Tongue (tissue), 2 donors: ENCODE results near the gene RCOR3. TPM values are rescaled to one million over a fixed set of nuclear protein-coding genes. Genes with fewer than 3 reads are reported as not detected.
"Not testable (repeated sequence)": the region's sequence is repeated elsewhere in the genome, so short reads cannot be mapped to it uniquely, and the experiment has no call there.

Experiments
- DNase-seq: peaks from one replicate; pipeline ENCODE4 v3.0.0-alpha.2; 2015
- total RNA-seq: library from RNA; depleted of rRNA; stranded (reverse); fragments of >200 nt; gene quantifications from one replicate; pipeline ENCODE4 v1.2.3, GENCODE V29; 2014

RCOR3 gene
- total RNA-seq, 1 donor from 2014 or later: 57.0 TPM

DNA sequence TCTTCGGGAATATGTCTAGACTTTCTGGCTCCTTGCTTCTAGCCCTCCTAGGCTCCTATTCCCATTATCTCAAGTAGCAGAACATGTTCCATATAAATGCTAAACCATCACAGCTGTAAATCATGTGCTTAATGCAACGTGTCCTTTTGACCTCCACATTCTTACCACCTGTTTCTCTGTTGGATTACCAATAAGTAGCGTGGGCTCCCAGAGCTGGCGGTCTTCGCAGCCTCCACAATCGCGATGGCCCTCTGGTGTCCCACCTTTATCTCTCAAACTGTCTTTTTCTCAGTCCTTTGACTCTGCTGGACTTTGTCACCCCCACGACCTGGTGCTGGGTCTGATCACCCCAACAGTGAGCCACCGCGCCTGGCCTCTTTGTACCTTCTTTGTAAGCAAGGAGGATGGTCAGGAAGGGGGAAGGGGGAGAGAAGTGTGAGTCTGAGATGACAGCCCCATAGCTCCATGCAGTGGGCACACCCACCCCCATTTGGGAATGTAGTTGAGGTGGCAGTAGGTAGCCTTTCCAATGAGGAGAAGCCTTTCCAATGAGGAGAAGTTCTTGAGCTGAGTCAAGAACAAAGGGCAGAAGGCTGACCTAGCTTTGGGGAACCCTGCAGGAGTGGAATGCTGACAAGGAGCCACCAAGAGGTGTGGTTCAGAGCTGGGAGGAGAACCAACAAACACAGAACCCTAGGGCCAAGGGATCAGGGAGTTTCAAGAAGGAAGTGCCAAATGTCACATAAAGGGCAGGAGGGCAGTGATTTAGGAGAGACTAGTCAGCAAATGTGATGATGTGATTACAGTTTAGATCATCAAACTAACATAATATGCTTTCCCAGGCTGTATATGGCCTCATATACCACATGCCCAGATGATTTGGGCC is 81.7 kb downstream of the RCOR3 start:
- DNase-seq: no peak

DNA sequence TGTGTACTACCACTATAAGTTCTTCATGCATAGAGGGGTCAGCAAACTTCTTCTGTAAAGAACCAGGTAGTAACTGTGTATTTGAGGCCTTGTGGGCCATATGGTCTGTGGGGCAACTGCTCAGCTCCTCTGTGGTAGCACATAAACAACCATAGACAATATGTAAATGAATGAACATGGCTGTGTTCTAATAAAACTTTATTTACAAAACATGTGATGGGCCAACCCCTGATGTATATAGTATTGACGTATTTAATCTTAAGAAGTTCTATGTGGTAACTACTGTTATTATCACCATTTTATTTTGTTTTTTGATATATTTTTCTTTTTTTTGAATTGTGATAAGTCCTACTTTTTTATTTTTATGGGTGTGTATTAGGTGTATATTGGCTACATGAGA is 82.8 kb downstream of the RCOR3 start:
- no peak for DNase-seq

DNA sequence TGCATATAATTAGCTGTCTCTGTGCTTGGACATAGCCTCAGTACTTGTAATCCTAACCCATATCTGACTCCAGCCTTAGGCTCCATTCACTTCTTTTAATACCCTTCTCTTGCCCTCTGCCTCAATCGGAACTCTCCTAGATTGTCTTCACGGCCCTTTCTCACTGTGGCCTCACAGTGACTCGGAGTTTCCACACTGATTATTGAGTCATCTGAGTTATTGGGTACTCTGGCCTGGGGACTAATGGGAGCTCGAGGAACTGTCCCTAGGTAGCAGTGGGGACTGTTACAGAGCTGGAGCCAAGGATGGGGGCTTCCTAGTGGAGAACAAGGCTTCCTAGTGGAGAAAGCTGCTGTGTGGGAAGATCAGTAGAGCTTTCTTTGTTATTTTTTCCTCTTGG is 84.4 kb downstream of the RCOR3 start:
- DNase-seq: no peak

DNA sequence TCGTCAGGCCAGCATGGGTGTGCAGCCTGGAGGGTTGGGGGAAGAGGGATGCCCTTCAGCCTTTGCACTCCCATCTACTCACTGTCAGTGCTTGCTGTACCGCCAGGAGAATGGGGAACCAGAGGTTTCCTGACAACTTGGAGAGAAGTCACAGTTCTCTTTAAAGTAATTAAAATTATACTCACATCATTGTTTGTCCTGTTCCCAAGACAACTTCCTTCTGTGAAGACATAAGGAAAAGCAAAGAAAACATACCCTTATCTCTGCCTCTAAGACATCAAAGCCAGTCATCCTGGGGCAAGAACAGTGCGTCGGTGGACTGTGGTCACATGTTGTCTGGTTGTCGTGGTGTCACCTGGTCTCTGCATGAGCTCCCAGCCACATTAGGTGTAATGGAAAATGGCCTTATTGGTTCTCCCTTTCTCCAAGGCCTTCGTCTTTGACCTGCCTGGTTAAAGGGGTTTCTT is 85.0 kb downstream of the RCOR3 start:
- no peak for DNase-seq

DNA sequence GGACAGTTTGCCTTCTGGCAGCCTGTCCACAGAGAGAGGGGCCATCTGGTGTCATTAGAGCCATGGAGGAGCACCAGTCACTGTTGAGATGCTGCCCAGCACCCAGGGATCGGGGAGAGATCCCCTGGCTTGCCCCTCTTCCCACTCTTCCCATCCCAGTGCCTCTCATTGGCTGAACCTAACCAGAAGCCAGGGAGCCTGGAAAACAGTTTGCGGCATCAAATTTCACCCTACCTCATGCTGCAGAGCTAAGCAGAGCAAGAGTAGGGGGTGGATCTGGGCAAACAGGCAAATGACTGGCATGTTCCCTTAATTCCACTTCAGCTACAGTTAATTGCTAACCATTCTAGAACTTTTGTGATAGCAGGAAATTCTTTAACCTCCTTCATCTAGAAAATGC is 86.6 kb downstream of the RCOR3 start:
- no peak for DNase-seq

DNA sequence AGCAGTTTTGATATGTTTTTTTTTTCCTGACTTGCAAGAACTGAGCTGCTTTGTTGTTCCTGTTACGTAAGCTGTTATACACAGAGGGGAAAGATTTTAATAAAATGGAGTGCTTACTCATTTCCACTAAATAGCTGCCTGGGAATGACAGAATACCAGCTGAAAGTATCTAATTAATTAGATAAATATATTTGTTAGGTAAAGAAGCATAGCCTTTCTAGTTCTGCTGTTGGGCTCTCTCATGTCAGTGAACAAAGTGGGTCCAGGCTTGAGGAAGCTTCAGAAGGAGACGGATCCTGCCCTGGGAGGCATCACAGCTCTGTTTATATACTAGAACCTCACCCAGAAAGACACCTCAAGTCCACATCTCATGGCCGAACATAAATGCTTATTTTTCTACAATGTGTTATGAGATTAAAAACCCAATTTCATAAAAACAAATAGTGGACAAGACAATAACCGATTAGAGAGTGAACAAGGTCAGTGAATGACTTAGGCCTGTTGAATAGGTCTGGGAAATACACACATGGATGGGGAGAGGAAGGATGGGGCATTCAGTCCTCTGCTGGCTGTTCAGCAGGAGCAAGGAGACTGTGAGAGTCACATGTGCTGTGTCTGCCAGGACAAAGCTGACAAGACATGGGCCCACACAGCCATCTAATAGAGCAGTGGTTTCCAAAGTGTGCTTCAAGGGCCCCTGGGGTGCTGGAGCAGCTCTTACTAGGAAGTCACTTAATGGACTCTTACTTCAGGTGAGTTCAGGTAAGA is 88.1 kb downstream of the RCOR3 start:
- no peak for DNase-seq

DNA sequence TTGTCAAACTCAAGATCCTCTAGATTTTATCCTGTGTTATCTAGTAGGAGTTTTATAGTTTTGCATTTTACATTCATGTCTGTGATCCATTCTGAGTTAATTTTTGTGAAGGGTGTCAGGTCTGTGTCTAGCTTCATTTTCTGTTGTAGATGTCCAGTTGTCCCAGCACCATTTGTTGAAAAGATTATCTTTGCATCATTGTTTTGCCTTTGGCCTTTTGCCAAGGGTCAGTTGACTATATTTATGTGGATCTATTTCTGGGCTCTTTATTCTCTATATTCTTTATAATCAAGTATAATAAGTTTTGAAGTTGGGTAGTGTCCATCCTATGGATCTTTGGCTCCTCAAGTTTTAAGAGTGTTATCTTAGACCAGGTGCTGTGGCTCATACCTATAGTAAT is 89.4 kb downstream of the RCOR3 start:
- DNase-seq: no peak

DNA sequence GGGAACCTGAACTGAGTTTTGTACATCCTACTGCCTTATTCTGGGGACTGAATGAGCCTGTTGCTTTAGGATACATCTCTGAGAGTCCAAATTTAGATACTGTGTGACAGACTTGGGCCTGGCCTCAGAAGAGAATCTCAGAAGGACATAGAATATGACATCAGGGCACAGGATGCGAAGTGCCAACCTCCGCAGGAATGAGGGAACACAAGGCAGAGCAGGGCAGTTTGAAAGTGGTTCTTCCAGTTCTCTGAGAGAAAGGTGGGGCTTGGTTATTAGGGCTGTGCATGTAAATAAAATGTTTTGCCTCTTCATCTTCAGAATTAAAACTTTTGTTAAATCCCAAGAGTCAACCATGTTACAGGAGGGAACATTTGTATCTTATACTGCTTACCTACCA is 90.6 kb downstream of the RCOR3 start:
- no peak for DNase-seq

DNA sequence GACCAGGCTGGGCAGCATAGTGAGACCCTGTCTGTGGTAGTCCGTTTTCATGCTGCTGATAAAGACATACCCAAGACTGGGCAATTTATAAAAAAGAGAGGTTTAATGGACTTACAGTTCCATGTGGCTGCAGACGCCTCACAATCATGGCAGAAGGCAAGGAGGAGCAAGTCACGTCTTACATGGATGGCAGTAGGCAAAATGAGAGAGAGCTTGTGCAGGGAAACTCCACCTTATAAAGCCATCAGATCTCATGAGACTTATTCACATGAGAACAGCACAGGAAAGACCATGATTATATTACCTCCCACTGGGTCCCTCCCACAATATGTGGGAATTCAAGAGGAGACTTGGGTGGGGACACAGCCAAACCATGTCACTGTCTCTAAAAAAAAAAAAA is 92.9 kb downstream of the RCOR3 start:
- not testable (repeated sequence) for DNase-seq

DNA sequence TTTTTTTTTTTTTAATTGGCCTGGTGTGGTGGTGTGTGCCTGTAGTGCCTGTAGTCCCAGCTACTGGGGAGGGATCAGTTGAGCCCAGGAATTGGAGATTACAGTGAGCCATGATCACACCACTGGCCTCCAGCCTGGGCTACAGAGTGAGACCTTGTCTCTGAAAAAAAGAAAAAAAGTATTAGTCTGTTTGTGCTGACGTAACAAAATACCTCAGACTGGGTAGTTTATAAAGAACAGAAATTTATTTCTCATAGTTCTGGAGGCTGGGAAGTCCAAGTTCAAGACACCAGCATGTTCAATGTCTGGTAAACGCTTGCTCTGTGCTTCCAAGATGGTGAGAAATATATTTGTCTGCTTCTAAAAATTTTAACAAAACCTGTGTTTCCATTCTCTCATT is 93.3 kb downstream of the RCOR3 start:
- DNase-seq: no peak

DNA sequence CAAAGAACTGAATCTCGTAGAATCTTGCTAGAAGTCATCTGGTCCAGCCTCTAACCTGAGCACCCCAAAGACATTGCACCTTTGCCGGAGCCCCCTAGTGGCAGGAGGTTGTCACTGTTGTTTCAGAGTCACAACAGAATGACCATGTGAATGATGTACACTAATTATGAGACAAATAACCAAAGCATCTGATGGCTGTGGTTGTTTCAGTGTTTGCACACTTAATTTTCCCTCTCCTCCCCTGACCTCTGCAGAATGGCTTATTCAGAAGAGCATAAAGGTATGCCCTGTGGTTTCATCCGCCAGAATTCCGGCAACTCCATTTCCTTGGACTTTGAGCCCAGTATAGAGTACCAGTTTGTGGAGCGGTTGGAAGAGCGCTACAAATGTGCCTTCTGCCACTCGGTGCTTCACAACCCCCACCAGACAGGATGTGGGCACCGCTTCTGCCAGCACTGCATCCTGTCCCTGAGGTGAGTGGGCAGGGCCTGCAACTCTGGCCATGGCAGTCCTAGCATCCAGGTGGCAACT is 93.9 kb downstream of the RCOR3 start:
- no peak for DNase-seq

DNA sequence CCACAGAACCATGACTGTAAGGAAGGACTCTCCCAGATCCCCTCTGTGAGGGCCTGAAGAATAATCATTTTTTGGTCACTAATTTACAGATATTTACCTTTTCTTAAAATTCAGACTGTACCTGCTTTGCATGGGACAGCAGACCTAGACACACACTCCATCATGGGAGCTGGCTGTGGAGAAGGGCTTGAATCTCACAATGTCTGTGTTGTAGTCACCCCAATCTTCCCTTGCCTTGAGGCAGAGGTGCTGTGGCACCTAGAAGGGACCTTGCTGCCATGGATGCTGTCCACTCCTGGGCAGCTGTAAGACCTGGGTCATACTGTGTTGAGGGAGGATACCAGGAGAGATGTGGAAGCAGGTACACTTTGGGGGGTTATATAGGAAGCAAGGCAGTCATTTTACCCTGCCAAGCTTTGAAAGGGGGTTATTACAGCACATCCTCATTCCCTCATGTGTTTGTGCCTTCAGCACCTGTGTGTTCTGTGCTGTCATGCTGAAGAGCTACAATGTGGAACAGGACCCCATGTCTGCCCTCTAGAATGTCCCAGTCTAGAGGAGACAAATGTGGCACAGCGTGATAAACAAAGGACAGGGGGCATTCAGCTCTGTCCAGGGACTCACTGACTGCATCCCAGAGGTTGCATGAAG is 94.5 kb downstream of the RCOR3 start:
- DNase-seq: no peak

DNA sequence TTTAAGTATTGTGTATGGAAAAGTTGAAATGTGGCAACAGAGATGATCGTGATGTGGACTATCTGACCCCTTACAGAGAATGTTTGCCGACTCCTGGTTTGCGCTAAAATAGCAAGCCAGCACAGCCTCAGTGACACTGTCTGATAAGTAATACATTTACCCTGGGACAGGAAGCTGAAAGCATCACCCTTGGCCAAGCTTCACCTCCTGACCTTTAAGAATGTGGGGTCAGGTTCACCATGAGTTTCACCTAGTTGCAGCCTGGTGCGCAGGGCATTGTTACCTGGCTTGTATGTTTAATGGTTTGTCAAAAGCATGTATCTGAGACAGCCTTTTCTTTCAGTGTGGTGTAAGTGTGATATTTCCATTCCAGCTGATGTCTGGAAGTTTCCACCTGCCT is 96.7 kb downstream of the RCOR3 start:
- no peak for DNase-seq

DNA sequence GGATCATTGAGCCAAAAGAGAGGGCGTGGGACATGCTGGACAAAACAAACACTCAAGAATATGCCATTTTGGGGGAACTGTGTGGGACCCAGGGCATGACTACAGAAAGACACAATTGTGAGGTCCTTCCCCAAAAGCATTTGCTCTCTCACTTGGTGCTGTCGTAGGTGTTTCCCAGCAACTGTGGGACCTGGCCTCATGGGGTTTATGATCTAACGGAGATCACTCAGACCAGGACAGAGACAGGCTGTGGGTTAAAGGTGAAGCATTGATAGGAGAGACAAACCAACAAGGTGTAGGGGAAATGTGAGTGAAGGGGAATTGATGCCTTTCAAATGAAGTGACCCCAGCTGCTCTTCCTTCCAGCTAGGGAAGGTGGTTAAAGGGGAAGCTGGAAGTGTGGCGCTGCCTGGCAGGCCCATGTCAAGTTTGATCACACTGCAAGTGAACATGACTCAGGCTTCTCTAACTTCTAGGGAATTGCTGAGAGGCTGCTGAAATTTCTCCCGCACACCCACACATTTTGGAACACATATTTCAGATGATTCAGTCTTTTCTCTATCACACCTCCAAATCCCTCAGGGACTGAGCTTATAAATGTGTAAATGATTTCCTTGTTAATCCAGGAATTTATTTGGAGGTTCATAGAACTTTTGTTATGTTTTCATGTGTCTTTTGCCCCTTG is 97.7 kb downstream of the RCOR3 start:
- DNase-seq: no peak

DNA sequence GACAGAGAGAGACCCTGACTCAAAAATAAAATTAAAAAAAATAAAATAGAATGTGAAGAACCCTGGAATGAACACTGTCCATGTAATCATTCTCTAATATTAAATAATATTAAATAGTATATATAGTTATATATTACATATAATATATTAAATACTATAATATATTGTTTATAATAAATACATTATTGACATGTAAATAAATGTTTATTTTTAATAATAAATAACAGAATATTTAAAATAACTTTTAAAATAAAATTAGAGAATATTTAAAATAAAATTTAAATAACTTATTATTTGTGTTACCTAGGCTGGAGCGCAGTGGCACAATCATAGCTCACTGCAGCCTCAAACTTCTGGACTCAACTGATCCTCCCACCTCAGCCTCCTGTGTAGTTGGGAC is 99.5 kb downstream of the RCOR3 start:
- DNase-seq: no peak

DNA sequence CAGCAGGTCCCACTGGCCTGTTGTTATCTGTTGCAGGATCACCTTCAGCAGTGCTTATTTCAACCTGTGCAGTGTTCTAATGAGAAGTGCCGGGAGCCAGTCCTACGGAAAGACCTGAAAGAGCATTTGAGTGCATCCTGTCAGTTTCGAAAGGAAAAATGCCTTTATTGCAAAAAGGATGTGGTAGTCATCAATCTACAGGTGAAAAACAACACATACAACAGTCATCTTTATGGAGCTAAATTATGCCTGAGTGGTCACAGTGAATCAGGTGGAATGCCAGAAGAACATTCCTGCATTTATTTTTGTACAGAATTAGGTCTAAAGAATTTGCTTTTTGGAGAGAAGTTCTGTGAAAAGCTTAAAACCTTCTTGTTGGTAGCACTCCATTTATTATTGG is 100.7 kb downstream of the RCOR3 start:
- no peak for DNase-seq

DNA sequence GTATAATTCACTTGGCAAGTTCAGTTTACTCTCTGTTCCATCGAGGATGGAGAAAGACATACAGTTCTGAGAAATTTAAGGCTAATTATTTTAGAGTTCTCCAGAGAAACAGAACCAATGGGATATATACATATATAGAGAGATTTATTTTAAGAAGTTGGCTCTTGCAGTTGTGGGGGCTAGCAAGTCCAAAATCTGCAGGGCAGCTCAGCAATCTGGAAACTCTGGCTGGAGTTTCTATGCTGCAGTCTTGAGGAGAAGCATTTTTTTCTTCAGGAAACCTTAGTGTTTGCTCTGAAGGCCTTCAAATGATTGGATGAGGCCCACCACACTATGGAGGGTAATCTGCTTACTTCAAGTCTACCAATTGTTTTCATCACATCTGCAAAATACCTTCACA is 102.0 kb downstream of the RCOR3 start:
- no peak for DNase-seq

Other genes starting within 250 kb of the RCOR3 start
- gene KCNH1, start 125.2 kb upstream of the RCOR3 start, total RNA-seq: 2.5 TPM
- gene TRAF5, start 67.5 kb downstream of the RCOR3 start, total RNA-seq: 24.0 TPM
- 0.10 TPM for gene RD3, start 232.8 kb downstream of the RCOR3 start, total RNA-seq